ENCODE results near the gene CRY2. TPM values are rescaled to one million over a fixed set of nuclear protein-coding genes. Genes with fewer than 3 reads are reported as not detected.

Gene CRY2
- total and polyA plus RNA-seq, 2 of the 8 experiments (the other 6 are each of a cell fraction or from before 2014, with no cell fraction given): 8.0 to 9.4 TPM

DNA sequence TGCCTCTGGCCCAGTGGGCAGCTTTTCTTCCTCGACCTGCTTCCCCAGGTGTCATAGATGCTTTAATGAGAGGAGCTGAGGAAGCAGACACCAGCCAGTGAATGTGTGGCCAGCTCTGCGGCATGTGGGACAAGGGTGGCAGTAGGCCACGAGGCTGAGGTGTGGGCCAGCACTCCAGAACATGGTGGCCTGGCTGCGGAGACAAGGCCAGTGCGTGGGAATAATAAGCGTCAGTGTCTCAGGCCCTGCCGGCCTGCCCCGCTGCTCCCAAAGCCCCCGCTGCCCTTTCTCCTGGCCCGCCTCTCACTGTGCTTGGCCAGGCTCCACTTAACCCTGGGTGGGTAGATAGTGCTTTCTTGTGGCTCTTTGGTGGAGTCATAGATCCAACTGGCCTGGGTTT is 40.3 kb downstream of the CRY2 start:
- Histone ChIP-seq H3K4me3 (ENCODE audit: extremely low read depth in 1 of 4, insufficient read depth in 2 of 4, low read depth in 3 of 4, low read length in 4 of 4) (no peak overlapping the region), H3K27me3 (replicated peaks in 1 of 4; ENCODE audit: control insufficient read depth in 3 of 4, extremely low read depth in 1 of 4, insufficient read depth in 3 of 4, low read length in 3 of 4) (no peaks in the 10 kb centered on the region; a peak in 2 of 7 replicates), H2BK12ac (ENCODE audit: low read depth, low read length) (no peak overlapping the region), H2AK5ac (ENCODE audit: low read depth, low read length) (no peak overlapping the region), H3K18ac (ENCODE audit: extremely low read depth, low read length) (no peak overlapping the region), H3K9ac (replicated peaks in 1 of 4; ENCODE audit: extremely low read depth in 1 of 4, low read depth in 3 of 4, low read length in 3 of 4) (no peak overlapping the region), H3K4me1 (replicated peaks in 1 of 4; ENCODE audit: control insufficient read depth in 3 of 4, insufficient read depth in 4 of 4, low read length in 3 of 4) (peaks cover 0 to 10% (median 5%) of the 10 kb centered on the region in 4 experiments; a peak in 5 of 7 replicates), H3K23me2 (ENCODE audit: low read depth, low read length) (peaks cover 8% of the 10 kb centered on the region; the same call in 1 of the 2 replicates), H3K56ac (replicated peaks; ENCODE audit: insufficient read length, low read depth, low read length) (no peak overlapping the region), H3K14ac (ENCODE audit: insufficient read length) (no peak overlapping the region), H2BK5ac (ENCODE audit: low read depth, low read length) (no peak overlapping the region; the same call in 1 of the 2 replicates), H3K79me2 (ENCODE audit: control insufficient read depth in 1 of 2, insufficient read depth in 2 of 2, low read length in 2 of 2) (no peaks in the 10 kb centered on the region; a peak in 1 of 4 replicates), H3K9me3 (ENCODE audit: insufficient read depth in 2 of 2, low read depth in 1 of 2, low read length in 1 of 2) (no peaks in the 10 kb centered on the region), H2BK15ac (ENCODE audit: low read length) (no peak overlapping the region), H3K23ac (ENCODE audit: insufficient read length) (no peak overlapping the region), H2BK120ac (replicated peaks; ENCODE audit: low read depth, low read length) (no peak overlapping the region), H3K27ac (ENCODE audit: low read depth, low read length) (no peak overlapping the region), H3K4me2 (ENCODE audit: insufficient read depth in 1 of 2, low read depth in 2 of 2, low read length in 2 of 2) (no peak overlapping the region), H4K20me1 (replicated peaks in 1 of 2; ENCODE audit: control insufficient read depth in 1 of 2, insufficient read depth in 2 of 2, low read length in 2 of 2) (peaks cover 0 to 9% of the 10 kb centered on the region in 2 experiments), H3K4ac (replicated peaks; ENCODE audit: insufficient read length, low read depth, low read length) (no peak overlapping the region), H4K5ac (ENCODE audit: insufficient read length, low read depth, low read length) (no peak overlapping the region), H4K91ac (replicated peaks; ENCODE audit: insufficient read length, low read length) (no peak overlapping the region), H3K79me1 (ENCODE audit: low read depth, low read length) (no peaks in the 10 kb centered on the region; the same call in 1 of the 2 replicates), H4K8ac (ENCODE audit: extremely low read depth, insufficient read depth, low read length) (no peak overlapping the region; the same call in 1 of the 2 replicates), H3K36me3 (ENCODE audit: control insufficient read depth in 2 of 4, insufficient read depth in 4 of 4, low read length in 3 of 4) (no peaks in the 10 kb centered on the region), H2AFZ (ENCODE audit: low read length) (no peak overlapping the region), H2BK20ac (ENCODE audit: low read length) (no peak overlapping the region)
- POLR2A ChIA-PET (ENCODE audit: partially characterized antibody): interaction anchor here (1.2 to 3.2 kb wide), 5 partner anchors 8 to 408 kb away, joined by 3 to 14 read pairs (median 4); partner anchors contain the start of gene LARGE2
- 93% methylated on average over 8 of the region's 10 CpGs; no CpG with 5 or more reads in 1 of the 2 experiments for WGBS, 2 experiments (ENCODE audit: extremely low coverage in 1 of 2, insufficient coverage in 1 of 2, insufficient read length in 1 of 2, insufficient replicate concordance in 2 of 2, low coverage in 1 of 2, low lambda C conversion rate in 2 of 2, missing lambda C conversion rate in 1 of 2)
- CTCF ChIA-PET (ENCODE audit: partially characterized antibody): interaction anchor here (1.1 to 5.7 kb wide), 5 partner anchors 11 to 39 kb away, joined by 3 to 32 read pairs (median 4); partner anchors contain the start of gene LARGE2
- DNase-seq (ENCODE audit: low read depth in 1 of 2, low spot score in 2 of 2) (no peak), FAIRE-seq (no peak)
- TF ChIP-seq, protein P1, sequence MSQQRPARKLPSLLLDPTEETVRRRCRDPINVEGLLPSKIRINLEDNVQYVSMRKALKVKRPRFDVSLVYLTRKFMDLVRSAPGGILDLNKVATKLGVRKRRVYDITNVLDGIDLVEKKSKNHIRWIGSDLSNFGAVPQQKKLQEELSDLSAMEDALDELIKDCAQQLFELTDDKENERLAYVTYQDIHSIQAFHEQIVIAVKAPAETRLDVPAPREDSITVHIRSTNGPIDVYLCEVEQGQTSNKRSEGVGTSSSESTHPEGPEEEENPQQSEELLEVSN (IDR thresholded peaks at IDR 0.05): no peak
- TF ChIP-seq NRF1 (IDR thresholded peaks at IDR 0.05; ENCODE audit: low read depth, low read length) (no peak), CREB1 (IDR thresholded peaks at IDR 0.05) (no peak), SP4 (IDR thresholded peaks at IDR 0.05; ENCODE audit: low read length) (no peak), YY1 (IDR thresholded peaks at IDR 0.05; ENCODE audit: low read depth, low read length) (no peak), CEBPB (IDR thresholded peaks at IDR 0.05; ENCODE audit: low read depth, low read length) (no peak), SUZ12 (IDR thresholded peaks at IDR 0.05; ENCODE audit: low read length) (no peak), TAF7 (optimal IDR thresholded peaks at IDR 0.05; ENCODE audit: borderline replicate concordance, low read depth, low read length) (no peak), RBBP5 (IDR thresholded peaks at IDR 0.05; ENCODE audit: borderline replicate concordance, low read depth, low read length) (no peak), SIN3A (conservative IDR thresholded peaks at IDR 0.05 in 1 of 2, IDR thresholded peaks at IDR 0.05 in 1 of 2; ENCODE audit: low read depth in 1 of 2, low read length in 2 of 2) (no peak), RNF2 (IDR thresholded peaks at IDR 0.05; ENCODE audit: borderline replicate concordance, low read depth, low read length, missing control alignments, poor library complexity, severe bottlenecking) (no peak), POU5F1 (IDR thresholded peaks at IDR 0.05; ENCODE audit: low read depth, low read length) (no peak), HDAC2 (IDR thresholded peaks at IDR 0.05; ENCODE audit: borderline replicate concordance in 1 of 2, low read depth in 2 of 2, low read length in 2 of 2) (no peak)

All from H1 (cell line).